WI38 (cell line): Measurements from ENCODE around the gene PHACTR3.

Experiments used
- H3K4me3 ChIP-seq: 2 replicates; pipeline ENCODE4 v1.5.1; 2011; ENCODE audit warnings: low read depth, mild to moderate bottlenecking, control low read depth, low read length
- CTCF ChIP-seq: IDR thresholded peaks from 2 replicates; pipeline ENCODE4 v1.5.1; 2012; ENCODE audit warnings: low read depth, mild to moderate bottlenecking, control low read depth, low read length

The PHACTR3 gene

GRCh38 chr20:59831024-59831915 is 226.9 kb downstream of the PHACTR3 start:
- no peak overlapping the region for H3K4me3 ChIP-seq
- no peak for TF ChIP-seq CTCF

GRCh38 chr20:59831916-59832270 is 227.6 kb downstream of the PHACTR3 start:
- TF ChIP-seq CTCF = no peak
- no peak overlapping the region for H3K4me3 ChIP-seq

- TF ChIP-seq CTCF = no peak
- H3K4me3 ChIP-seq = no peak overlapping the region
Observed at GRCh38 chr20:59832406-59833363, 228.3 kb downstream of the PHACTR3 start.

GRCh38 chr20:59835057-59835447 is 230.7 kb downstream of the PHACTR3 start:
- TF ChIP-seq CTCF = no peak
- H3K4me3 ChIP-seq = no peak overlapping the region

- no peak for TF ChIP-seq CTCF
- no peak overlapping the region for H3K4me3 ChIP-seq
Observed at GRCh38 chr20:59835448-59836395, 231.4 kb downstream of the PHACTR3 start.

GRCh38 chr20:59836767-59837166 is 232.4 kb downstream of the PHACTR3 start:
- no peak for TF ChIP-seq CTCF
- H3K4me3 ChIP-seq = no peak overlapping the region
